ENCODE measurements around the gene OFD1.

OFD1 gene

GRCh38 chrX:13764281-13764680 lies 29.7 kb downstream of the OFD1 start:
- no peak for FAIRE-seq
- no peak for DNase-seq (ENCODE audit: insufficient read length, low spot score)
- no peak for TF ChIP-seq CTCF (IDR thresholded peaks at IDR 0.05; ENCODE audit: insufficient read depth, missing control alignments)

- TF ChIP-seq CTCF (IDR thresholded peaks at IDR 0.05; ENCODE audit: insufficient read depth, missing control alignments): peak; percentile 23
- no peak for DNase-seq (ENCODE audit: insufficient read length, low spot score)
- no peak for FAIRE-seq
Measured at GRCh38 chrX:13764765-13765164, 30.2 kb downstream of the OFD1 start.

- no peak for TF ChIP-seq CTCF (IDR thresholded peaks at IDR 0.05; ENCODE audit: insufficient read depth, missing control alignments)
- no peak for DNase-seq (ENCODE audit: insufficient read length, low spot score)
- FAIRE-seq: no peak
Measured at GRCh38 chrX:13768939-13769338, 34.4 kb downstream of the OFD1 start.

- FAIRE-seq (peak; percentile 70), DNase-seq (ENCODE audit: insufficient read length, low spot score) (no peak)
- TF ChIP-seq CTCF (IDR thresholded peaks at IDR 0.05; ENCODE audit: insufficient read depth, missing control alignments): no peak
Measured at GRCh38 chrX:13770013-13770535, 35.5 kb downstream of the OFD1 start.

GRCh38 chrX:13774696-13775095 lies 40.1 kb downstream of the OFD1 start:
- peak; percentile 96 for FAIRE-seq
- no peak for DNase-seq (ENCODE audit: insufficient read length, low spot score)
- TF ChIP-seq CTCF (IDR thresholded peaks at IDR 0.05; ENCODE audit: insufficient read depth, missing control alignments): no peak

- TF ChIP-seq CTCF (IDR thresholded peaks at IDR 0.05; ENCODE audit: insufficient read depth, missing control alignments): no peak
- FAIRE-seq (peak; percentile 93), DNase-seq (ENCODE audit: insufficient read length, low spot score) (no peak)
Measured at GRCh38 chrX:13775837-13776236, 41.3 kb downstream of the OFD1 start.

GRCh38 chrX:13776387-13776786 lies 41.8 kb downstream of the OFD1 start:
- FAIRE-seq (no peak), DNase-seq (ENCODE audit: insufficient read length, low spot score) (no peak)
- no peak for TF ChIP-seq CTCF (IDR thresholded peaks at IDR 0.05; ENCODE audit: insufficient read depth, missing control alignments)
